DND-41 (cell line): ENCODE data around the gene SERINC3.

ENCODE experiments used
- EZH2 ChIP-seq: IDR thresholded peaks from 3 replicates; pipeline ENCODE4 v1.6.1; 2012; ENCODE audit warnings: borderline replicate concordance, low read depth, mild to moderate bottlenecking, moderate library complexity, low read length, inconsistent platforms; ENCODE audit not compliant: severe bottlenecking
- TF ChIP-seq, protein P1 (sequence below): IDR thresholded peaks from 2 replicates; pipeline ENCODE4 v1.5.1; 2012; ENCODE audit warnings: borderline replicate concordance, low read length, moderate library complexity, mild to moderate bottlenecking; ENCODE audit not compliant: poor library complexity, severe bottlenecking; ENCODE audit errors: extremely low read depth

DNA sequence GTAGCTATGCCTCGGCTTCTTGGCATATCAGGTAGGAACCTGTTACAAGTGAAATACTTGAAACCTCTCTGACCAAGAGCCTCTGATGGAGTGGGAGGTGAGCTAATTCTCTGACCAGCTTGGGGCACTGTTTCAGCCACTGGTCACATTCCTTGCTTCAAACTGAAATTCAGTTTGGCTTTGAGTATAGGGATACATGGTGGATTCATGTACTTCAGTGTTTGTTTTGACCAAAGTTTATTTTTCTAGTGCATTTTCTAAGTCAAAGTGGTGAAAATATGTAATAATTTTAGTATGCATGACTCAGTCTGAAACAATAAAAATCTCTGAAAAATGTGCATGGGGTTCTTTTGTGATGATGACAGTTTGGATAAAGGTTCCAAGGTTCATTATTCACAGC, 27.6 kb downstream of the SERINC3 start:
- TF ChIP-seq, protein P1, sequence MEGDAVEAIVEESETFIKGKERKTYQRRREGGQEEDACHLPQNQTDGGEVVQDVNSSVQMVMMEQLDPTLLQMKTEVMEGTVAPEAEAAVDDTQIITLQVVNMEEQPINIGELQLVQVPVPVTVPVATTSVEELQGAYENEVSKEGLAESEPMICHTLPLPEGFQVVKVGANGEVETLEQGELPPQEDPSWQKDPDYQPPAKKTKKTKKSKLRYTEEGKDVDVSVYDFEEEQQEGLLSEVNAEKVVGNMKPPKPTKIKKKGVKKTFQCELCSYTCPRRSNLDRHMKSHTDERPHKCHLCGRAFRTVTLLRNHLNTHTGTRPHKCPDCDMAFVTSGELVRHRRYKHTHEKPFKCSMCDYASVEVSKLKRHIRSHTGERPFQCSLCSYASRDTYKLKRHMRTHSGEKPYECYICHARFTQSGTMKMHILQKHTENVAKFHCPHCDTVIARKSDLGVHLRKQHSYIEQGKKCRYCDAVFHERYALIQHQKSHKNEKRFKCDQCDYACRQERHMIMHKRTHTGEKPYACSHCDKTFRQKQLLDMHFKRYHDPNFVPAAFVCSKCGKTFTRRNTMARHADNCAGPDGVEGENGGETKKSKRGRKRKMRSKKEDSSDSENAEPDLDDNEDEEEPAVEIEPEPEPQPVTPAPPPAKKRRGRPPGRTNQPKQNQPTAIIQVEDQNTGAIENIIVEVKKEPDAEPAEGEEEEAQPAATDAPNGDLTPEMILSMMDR = no peak
- no peak for TF ChIP-seq EZH2
